DND-41 (cell line): Measurements from ENCODE around the gene OR6B2.
"Not testable (repeated sequence)": the region's sequence is repeated elsewhere in the genome, so short reads cannot be mapped to it uniquely, and the experiment has no call there.

Experiments used
- ATAC-seq: fragments of 200-7000 bp; cut with Tn5 transposase; 3 replicates; pipeline ENCODE4 v1.9.1; 2021; ENCODE audit warnings: low read depth; ENCODE audit not compliant: insufficient read depth
- DNase-seq: peaks from one replicate; pipeline ENCODE4 v3.0.0-alpha.2; 2020
- H2AFZ ChIP-seq: 2 replicates; pipeline ENCODE4 v1.6.0; 2012; ENCODE audit warnings: low read depth, low read length
- H3K27ac ChIP-seq: 2 replicates; pipeline ENCODE4 v1.5.1; 2012; ENCODE audit warnings: low read length, inconsistent platforms
- H3K27me3 ChIP-seq: fragments of 200-600 bp; sonication (generic); 2 replicates; pipeline ENCODE4 v1.6.0; 2012; ENCODE audit warnings: low read length, mild to moderate bottlenecking, inconsistent platforms; ENCODE audit not compliant: insufficient read depth, poor library complexity
- H3K36me3 ChIP-seq: 2 replicates; pipeline ENCODE4 v1.5.1; 2012; ENCODE audit warnings: low read length, inconsistent platforms; ENCODE audit not compliant: insufficient read depth
- H3K4me1 ChIP-seq: 2 replicates; pipeline ENCODE4 v1.5.1; 2012; ENCODE audit warnings: mild to moderate bottlenecking, low read length; ENCODE audit not compliant: insufficient read depth
- H3K4me2 ChIP-seq: 2 replicates; pipeline ENCODE4 v1.6.0; 2012; ENCODE audit warnings: mild to moderate bottlenecking, moderate library complexity, low read length, inconsistent platforms; ENCODE audit not compliant: insufficient read depth
- H3K4me3 ChIP-seq, 2 experiments: fragments of 200-600 bp in 1 of 2; shearing (Covaris generic) in 1 of 2; 2 replicates each; pipeline ENCODE4 v1.5.1; 2012 to 2016; ENCODE audit warnings: inconsistent platforms in 2 of 2, low read length in 2 of 2, mild to moderate bottlenecking in 2 of 2, low read depth in 1 of 2, moderate library complexity in 1 of 2
- H3K79me2 ChIP-seq: 2 replicates; pipeline ENCODE4 v1.6.0; 2012; ENCODE audit warnings: low read length, inconsistent platforms; ENCODE audit not compliant: insufficient read depth
- H3K9ac ChIP-seq: 2 replicates; pipeline ENCODE4 v1.6.0; 2012; ENCODE audit warnings: low read depth, mild to moderate bottlenecking, inconsistent platforms, low read length, moderate library complexity
- H3K9me3 ChIP-seq: 2 replicates; pipeline ENCODE4 v1.5.1; 2012; ENCODE audit warnings: low read length, moderate library complexity, mild to moderate bottlenecking, inconsistent platforms; ENCODE audit not compliant: insufficient read depth, severe bottlenecking
- H4K20me1 ChIP-seq: 2 replicates; pipeline ENCODE4 v1.6.0; 2012; ENCODE audit warnings: low read length; ENCODE audit not compliant: insufficient read depth
- CTCF ChIP-seq: IDR thresholded peaks from 2 replicates; pipeline ENCODE4 v1.5.1; 2012; ENCODE audit warnings: borderline replicate concordance, low read length, moderate library complexity, mild to moderate bottlenecking; ENCODE audit not compliant: poor library complexity, severe bottlenecking; ENCODE audit errors: extremely low read depth
- EZH2 ChIP-seq: IDR thresholded peaks from 3 replicates; pipeline ENCODE4 v1.6.1; 2012; ENCODE audit warnings: borderline replicate concordance, low read depth, mild to moderate bottlenecking, moderate library complexity, low read length, inconsistent platforms; ENCODE audit not compliant: severe bottlenecking

The OR6B2 gene

GRCh38 chr2:240051697-240052096 is 21.5 kb upstream of the OR6B2 start:
- Histone ChIP-seq H3K9ac (no peak overlapping the region), H4K20me1 (no peaks in the 10 kb centered on the region; the same call in 1 of the 2 replicates), H3K4me1 (no peaks in the 10 kb centered on the region), H3K4me2 (no peak overlapping the region), H3K27me3 (peaks cover 49% of the 10 kb centered on the region), H3K4me3 (no peak overlapping the region), H2AFZ (no peak overlapping the region), H3K36me3 (no peaks in the 10 kb centered on the region), H3K9me3 (no peaks in the 10 kb centered on the region), H3K27ac (no peak overlapping the region), H3K79me2 (no peaks in the 10 kb centered on the region)
- DNase-seq (no peak), ATAC-seq (no peak)
- no peak for TF ChIP-seq EZH2
- no peak for TF ChIP-seq CTCF

- Histone ChIP-seq H4K20me1 (no peaks in the 10 kb centered on the region), H3K36me3 (no peaks in the 10 kb centered on the region)
- TF ChIP-seq CTCF (no peak), EZH2 (no peak)
Measured at GRCh38 chr2:240050278-240050677, 20.0 kb upstream of the OR6B2 start.

GRCh38 chr2:240048237-240048636 is 18.0 kb upstream of the OR6B2 start:
- H3K36me3 ChIP-seq: no peaks in the 10 kb centered on the region
- H3K4me2 ChIP-seq: no peak overlapping the region
- H3K79me2 ChIP-seq: no peaks in the 10 kb centered on the region
- H3K4me3 ChIP-seq: no peak overlapping the region
- no peaks in the 10 kb centered on the region for H4K20me1 ChIP-seq
- H3K9me3 ChIP-seq: no peaks in the 10 kb centered on the region
- H3K27me3 ChIP-seq: peaks cover 39% of the 10 kb centered on the region
- no peak overlapping the region for H2AFZ ChIP-seq
- no peak overlapping the region for H3K9ac ChIP-seq
- ATAC-seq (no peak), DNase-seq (no peak)
- no peak overlapping the region for H3K27ac ChIP-seq
- TF ChIP-seq EZH2 (no peak), CTCF (no peak)
- no peaks in the 10 kb centered on the region for H3K4me1 ChIP-seq

More at GRCh38 chr2:240050278-240050677, 20.0 kb upstream of the OR6B2 start:
- H3K4me1 ChIP-seq: no peaks in the 10 kb centered on the region
- no peak overlapping the region for H3K27ac ChIP-seq
- DNase-seq (no peak), ATAC-seq (no peak)
- peaks cover 47% of the 10 kb centered on the region for H3K27me3 ChIP-seq
- H2AFZ ChIP-seq: no peak overlapping the region
- no peaks in the 10 kb centered on the region for H3K9me3 ChIP-seq
- H3K9ac ChIP-seq: no peak overlapping the region
- H3K4me3 ChIP-seq: no peak overlapping the region
- no peaks in the 10 kb centered on the region for H3K79me2 ChIP-seq
- no peak overlapping the region for H3K4me2 ChIP-seq

- DNase-seq (no peak), ATAC-seq (no peak)
- H3K9ac ChIP-seq: no peak overlapping the region
- H3K36me3 ChIP-seq: no peaks in the 10 kb centered on the region
- no peak for TF ChIP-seq CTCF
- no peak for TF ChIP-seq EZH2
- no peaks in the 10 kb centered on the region for H4K20me1 ChIP-seq
- no peak overlapping the region for H3K4me3 ChIP-seq
- H3K4me2 ChIP-seq: no peak overlapping the region
- no peak overlapping the region for H3K27ac ChIP-seq
- H3K79me2 ChIP-seq: no peaks in the 10 kb centered on the region
- H3K9me3 ChIP-seq: no peaks in the 10 kb centered on the region
- H3K4me1 ChIP-seq: no peaks in the 10 kb centered on the region
- peaks cover 37% of the 10 kb centered on the region for H3K27me3 ChIP-seq
- no peak overlapping the region for H2AFZ ChIP-seq
Measured at GRCh38 chr2:240045098-240045497, 14.9 kb upstream of the OR6B2 start.

- not testable (repeated sequence) for H3K9me3 ChIP-seq, DNase-seq, H3K4me2 ChIP-seq, H3K36me3 ChIP-seq, H3K4me3 ChIP-seq, H4K20me1 ChIP-seq, ATAC-seq, H3K79me2 ChIP-seq, H3K4me1 ChIP-seq, H2AFZ ChIP-seq, H3K27ac ChIP-seq, H3K9ac ChIP-seq
- H3K27me3 ChIP-seq: peaks cover 39% of the 10 kb centered on the region
Measured at GRCh38 chr2:240044096-240044495, 13.9 kb upstream of the OR6B2 start.
